Naive thymus-derived CD8-positive, alpha-beta T cell (primary cell): ENCODE results near the gene HDLBP. TPM values are rescaled to one million over a fixed set of nuclear protein-coding genes. Genes with fewer than 3 reads are reported as not detected.
A peak's percentile ranks its signal among the peaks of the same experiment; 100 is the strongest.
"Not testable (repeated sequence)": the region's sequence is repeated elsewhere in the genome, so short reads cannot be mapped to it uniquely, and the experiment has no call there.

Source experiments
- ATAC-seq, 2 donors: fragments of 150-1000 bp; cut with Tn5 transposase in 1 of 2; sonication (Bioruptor Pico), chemical (Tn5 transposase) in 1 of 2; 1 replicate in 1 of 2; 2 replicates in 1 of 2; pipeline ENCODE4 v1.10.0; 2021; ENCODE audit warnings: mild to moderate bottlenecking in 2 of 2, moderate library complexity in 2 of 2
- POLR2A ChIA-PET: fragments of 350-600 bp; sonication (Branson Sonifier 250); formaldehyde crosslinking; loops from one replicate; lab custom pipeline; 2021; ENCODE audit warnings: antibody characterized with exemption; lab: Charles Lee
- DNase-seq, 10 donors: peaks; one replicate each; pipeline versions ENCODE4 v3.0.0 to v3.0.0-alpha.2; 2020 to 2022
- H3K27ac Mint-ChIP-seq, 10 donors: one replicate each; pipeline ENCODE4 v1.8.0; 2020 to 2022; ENCODE audit warnings: mild to moderate bottlenecking in 10 of 10, mixed read lengths in 10 of 10, moderate library complexity in 4 of 10, inconsistent platforms in 1 of 10
- H3K27me3 Mint-ChIP-seq, 5 donors: one replicate each; pipeline ENCODE4 v1.8.0; 2021 to 2022; ENCODE audit warnings: mixed read lengths in 5 of 5
- H3K36me3 Mint-ChIP-seq, 3 donors: one replicate each; pipeline ENCODE4 v1.8.0; 2020 to 2022; ENCODE audit warnings: mixed read lengths in 3 of 3, mild to moderate bottlenecking in 2 of 3, inconsistent platforms in 1 of 3
- H3K4me1 Mint-ChIP-seq, 4 donors: one replicate each; pipeline ENCODE4 v1.8.0; 2021 to 2022; ENCODE audit warnings: mixed read lengths in 4 of 4
- H3K4me3 Mint-ChIP-seq, 10 donors: one replicate each; pipeline ENCODE4 v1.8.0; 2020 to 2022; ENCODE audit warnings: mild to moderate bottlenecking in 10 of 10, mixed read lengths in 10 of 10, moderate library complexity in 6 of 10, inconsistent platforms in 1 of 10
- H3K9me3 Mint-ChIP-seq, 9 donors: one replicate each; pipeline ENCODE4 v1.8.0; 2020 to 2022; ENCODE audit warnings: mixed read lengths in 9 of 9, mild to moderate bottlenecking in 3 of 9, inconsistent platforms in 1 of 9, moderate library complexity in 1 of 9
- polyA plus RNA-seq, 3 donors: library from polyadenylated mRNA; unstranded; fragments of 300-500 nt; fragmentation: Illumina TruSeq; gene quantifications; one replicate each; pipeline ENCODE4 v1.2.3, GENCODE V29; 2021
- total RNA-seq, 8 experiments: library from RNA in 2 of 8; stranded (reverse) in 2 of 8; gene quantifications; one replicate each; pipeline ENCODE4 v1.2.3 and lab custom pipeline; 2021 to 2026

The HDLBP gene
- total and polyA plus RNA-seq, 5 experiments from 2014 or later = 32.2 to 148 (median 71.1) TPM

- Mint-ChIP-seq H3K4me1 (peaks cover 37 to 75% (median 69%) of the 10 kb centered on the region in 4 donors), H3K27ac (peak overlapping the region; percentile 12 to 94 (median 58)), H3K9me3 (no peaks in the 10 kb centered on the region), H3K4me3 (peak overlapping the region; percentile 38 to 80 (median 56)), H3K36me3 (peaks cover 0 to 14% (median 0%) of the 10 kb centered on the region in 3 donors), H3K27me3 (no peaks in the 10 kb centered on the region)
- POLR2A ChIA-PET = interaction anchor here (5.1 kb wide), 1 partner anchor 15 kb away, joined by 31 read pairs; the partner anchor contains the start of genes HDLBP and SEPTIN2
- ATAC-seq (peak; percentile 92 to 95), DNase-seq (peak; percentile 23 to 84 (median 64))
Measured at GRCh38 chr2:241300000-241300399, 15.5 kb downstream of the HDLBP start.

- H3K27ac Mint-ChIP-seq = peak overlapping the region; percentile 30 to 94 (median 80)
- DNase-seq = peak in 6 of 10 donors; percentile 24 to 56 (median 32)
- ATAC-seq = peak; percentile 64 to 67
- POLR2A ChIA-PET = interaction anchor here (0.7 to 5.1 kb wide), 8 partner anchors 10 to 47 kb away, joined by 3 to 31 read pairs (median 4); partner anchors contain the start of genes HDLBP and SEPTIN2
- no peaks in the 10 kb centered on the region for H3K9me3 Mint-ChIP-seq
- peaks cover 35 to 68% (median 59%) of the 10 kb centered on the region in 4 donors for H3K4me1 Mint-ChIP-seq
- H3K4me3 Mint-ChIP-seq = peak overlapping the region; percentile 23 to 85 (median 79)
- H3K27me3 Mint-ChIP-seq = no peaks in the 10 kb centered on the region
- H3K36me3 Mint-ChIP-seq = peaks cover 0 to 14% (median 0%) of the 10 kb centered on the region in 3 donors
Measured at GRCh38 chr2:241298673-241299072, 16.8 kb downstream of the HDLBP start.

GRCh38 chr2:241296767-241297166 lies 18.7 kb downstream of the HDLBP start:
- no peaks in the 10 kb centered on the region for H3K9me3 Mint-ChIP-seq
- H3K4me3 Mint-ChIP-seq = no peak overlapping the region
- POLR2A ChIA-PET = interaction anchor here (5.1 kb wide), 1 partner anchor 18 kb away, joined by 31 read pairs; the partner anchor contains the start of genes HDLBP and SEPTIN2
- ATAC-seq (no peak), DNase-seq (no peak)
- H3K4me1 Mint-ChIP-seq = peaks cover 35 to 69% (median 57%) of the 10 kb centered on the region in 4 donors
- H3K27ac Mint-ChIP-seq = peak overlapping the region in 6 of 10 donors; percentile 15 to 92 (median 42)
- H3K36me3 Mint-ChIP-seq = peaks cover 0 to 14% (median 0%) of the 10 kb centered on the region in 3 donors
- no peaks in the 10 kb centered on the region for H3K27me3 Mint-ChIP-seq

GRCh38 chr2:241295326-241296095 lies 20.0 kb downstream of the HDLBP start:
- DNase-seq (no peak), ATAC-seq (no peak)
- peaks cover 0 to 14% (median 0%) of the 10 kb centered on the region in 3 donors for H3K36me3 Mint-ChIP-seq
- no peaks in the 10 kb centered on the region for H3K9me3 Mint-ChIP-seq
- H3K27me3 Mint-ChIP-seq = no peaks in the 10 kb centered on the region
- H3K27ac Mint-ChIP-seq = peak overlapping the region in 1 of 10 donors; percentile 15
- peaks cover 40 to 77% (median 62%) of the 10 kb centered on the region in 4 donors for H3K4me1 Mint-ChIP-seq
- no peak overlapping the region for H3K4me3 Mint-ChIP-seq
- POLR2A ChIA-PET = interaction anchor here (0.6 kb wide), 1 partner anchor 31 kb away, joined by 4 read pairs; no protein-coding TSS in a partner anchor

GRCh38 chr2:241293378-241293797 lies 22.1 kb downstream of the HDLBP start:
- POLR2A ChIA-PET = interaction anchor here (1.0 to 1.3 kb wide), 2 partner anchors 16 to 22 kb away, joined by 3 to 4 read pairs; partner anchors contain the start of genes HDLBP and SEPTIN2
- not testable (repeated sequence) for H3K4me3 Mint-ChIP-seq, H3K27me3 Mint-ChIP-seq, ATAC-seq, H3K9me3 Mint-ChIP-seq, DNase-seq
- peak overlapping the region in 1 of 10 donors; percentile 5 for H3K27ac Mint-ChIP-seq
- H3K4me1 Mint-ChIP-seq = peaks cover 38 to 73% (median 62%) of the 10 kb centered on the region in 4 donors
- peaks cover 0 to 20% (median 0%) of the 10 kb centered on the region in 3 donors for H3K36me3 Mint-ChIP-seq

GRCh38 chr2:241291977-241292376 lies 23.5 kb downstream of the HDLBP start:
- ATAC-seq = no peak
- no peak for DNase-seq
- Mint-ChIP-seq H3K27me3 (no peaks in the 10 kb centered on the region), H3K4me3 (peak overlapping the region in 1 of 10 donors; percentile 38), H3K4me1 (peaks cover 31 to 72% (median 62%) of the 10 kb centered on the region in 4 donors), H3K9me3 (no peaks in the 10 kb centered on the region), H3K27ac (peak overlapping the region in 2 of 10 donors; percentile 58 to 85), H3K36me3 (peaks cover 0 to 13% (median 0%) of the 10 kb centered on the region in 3 donors)
- POLR2A ChIA-PET = interaction anchor here (1.3 kb wide), 1 partner anchor 24 kb away, joined by 4 read pairs; the partner anchor contains the start of genes HDLBP and SEPTIN2

GRCh38 chr2:241291153-241291552 lies 24.3 kb downstream of the HDLBP start:
- POLR2A ChIA-PET = no interaction called here

GRCh38 chr2:241289597-241289996 lies 25.9 kb downstream of the HDLBP start:
- H3K27ac Mint-ChIP-seq = peak overlapping the region in 1 of 10 donors; percentile 20
- no peak for ATAC-seq
- POLR2A ChIA-PET = interaction anchor here (0.6 kb wide), 1 partner anchor 16 kb away, joined by 3 read pairs; no protein-coding TSS in a partner anchor

More at GRCh38 chr2:241291153-241291552, 24.3 kb downstream of the HDLBP start:
- DNase-seq = no peak
- Mint-ChIP-seq H3K4me1 (peaks cover 28 to 67% (median 59%) of the 10 kb centered on the region in 4 donors), H3K27ac (peak overlapping the region in 1 of 10 donors; percentile 51), H3K4me3 (no peak overlapping the region), H3K9me3 (no peaks in the 10 kb centered on the region), H3K27me3 (no peaks in the 10 kb centered on the region), H3K36me3 (peaks cover 0 to 7% (median 0%) of the 10 kb centered on the region in 3 donors)
- no peak for ATAC-seq

GRCh38 chr2:241289053-241289452 lies 26.4 kb downstream of the HDLBP start:
- no peak for DNase-seq
- POLR2A ChIA-PET = interaction anchor here (0.6 kb wide), 1 partner anchor 17 kb away, joined by 3 read pairs; no protein-coding TSS in a partner anchor
- H3K27me3 Mint-ChIP-seq = no peaks in the 10 kb centered on the region
- H3K4me1 Mint-ChIP-seq = peaks cover 31 to 69% (median 62%) of the 10 kb centered on the region in 4 donors
- no peak overlapping the region for H3K4me3 Mint-ChIP-seq
- no peaks in the 10 kb centered on the region for H3K9me3 Mint-ChIP-seq
- H3K36me3 Mint-ChIP-seq = peaks cover 0 to 10% (median 2%) of the 10 kb centered on the region in 3 donors
- H3K27ac Mint-ChIP-seq = peak overlapping the region in 3 of 10 donors; percentile 0 to 21 (median 20)
- no peak for ATAC-seq

More at GRCh38 chr2:241289597-241289996, 25.9 kb downstream of the HDLBP start:
- H3K4me1 Mint-ChIP-seq = peaks cover 28 to 65% (median 58%) of the 10 kb centered on the region in 4 donors
- H3K27me3 Mint-ChIP-seq = no peaks in the 10 kb centered on the region
- DNase-seq = no peak
- H3K9me3 Mint-ChIP-seq = no peaks in the 10 kb centered on the region
- peaks cover 0 to 7% (median 0%) of the 10 kb centered on the region in 3 donors for H3K36me3 Mint-ChIP-seq
- H3K4me3 Mint-ChIP-seq = no peak overlapping the region

- H3K36me3 Mint-ChIP-seq = peaks cover 0 to 13% (median 2%) of the 10 kb centered on the region in 3 donors
- POLR2A ChIA-PET = interaction anchor here (1.4 kb wide), 1 partner anchor 26 kb away, joined by 4 read pairs; no protein-coding TSS in a partner anchor
- ATAC-seq (peak in 1 of 2 donors; percentile 38), DNase-seq (no peak)
- no peaks in the 10 kb centered on the region for H3K27me3 Mint-ChIP-seq
- H3K9me3 Mint-ChIP-seq = no peaks in the 10 kb centered on the region
- H3K4me3 Mint-ChIP-seq = no peak overlapping the region
- H3K4me1 Mint-ChIP-seq = peaks cover 33 to 68% (median 65%) of the 10 kb centered on the region in 4 donors
- peak overlapping the region in 6 of 10 donors; percentile 0 to 46 (median 24) for H3K27ac Mint-ChIP-seq
Measured at GRCh38 chr2:241288324-241288888, 27.1 kb downstream of the HDLBP start.

- H3K4me3 Mint-ChIP-seq = no peak overlapping the region
- H3K4me1 Mint-ChIP-seq = peaks cover 31 to 70% (median 64%) of the 10 kb centered on the region in 4 donors
- no peak for ATAC-seq
- no peak overlapping the region for H3K27ac Mint-ChIP-seq
- POLR2A ChIA-PET = no interaction called here
- H3K27me3 Mint-ChIP-seq = no peaks in the 10 kb centered on the region
- H3K36me3 Mint-ChIP-seq = peaks cover 0 to 17% (median 2%) of the 10 kb centered on the region in 3 donors
- no peaks in the 10 kb centered on the region for H3K9me3 Mint-ChIP-seq
- DNase-seq = no peak
Measured at GRCh38 chr2:241286348-241287090, 29.0 kb downstream of the HDLBP start.
